K562 (cell line): ENCODE data around the gene SAPCD1. TPM values are rescaled to one million over a fixed set of nuclear protein-coding genes. Genes with fewer than 3 reads are reported as not detected.

Experiments
- ARID3B ChIP-seq: fragments of 250-450 bp; sonication (Bioruptor Pico); IDR thresholded peaks from 2 replicates; pipeline ENCODE4 v1.4.0; 2020; ENCODE audit warnings: borderline replicate concordance
- CBX1 ChIP-seq: sonication (generic); IDR thresholded peaks from 2 replicates; pipeline ENCODE4 v1.6.1; 2016; ENCODE audit warnings: antibody characterized with exemption, low read depth, mild to moderate bottlenecking
- CC2D1A ChIP-seq: fragments of 450-650 bp; IDR thresholded peaks from 2 replicates; pipeline ENCODE4 v1.6.1; 2017; ENCODE audit warnings: mild to moderate bottlenecking
- ETV1 ChIP-seq: fragments of 450-650 bp; conservative IDR thresholded peaks from 2 replicates; pipeline ENCODE4 v1.6.1; 2016; ENCODE audit warnings: missing genetic modification characterization, control low read depth, low read depth, missing compliant biosample characterization
- HDAC2 ChIP-seq: fragments of 450-650 bp; IDR thresholded peaks from 2 replicates; pipeline ENCODE4 v1.6.1; 2016; ENCODE audit warnings: mild to moderate bottlenecking
- HEY1 ChIP-seq: fragments of 250-450 bp; sonication (Bioruptor Pico); IDR thresholded peaks from 2 replicates; pipeline ENCODE4 v1.5.0; 2020; ENCODE audit warnings: mild to moderate bottlenecking, moderate library complexity, borderline replicate concordance
- HNRNPH1 ChIP-seq: fragments of 200-400 bp; formaldehyde crosslinking; optimal IDR thresholded peaks from 2 replicates; pipeline ENCODE3; 2017; ENCODE audit warnings: low read depth, mild to moderate bottlenecking, low read length, moderate library complexity
- ILF3 ChIP-seq: fragments of 450-650 bp; IDR thresholded peaks from 2 replicates; pipeline ENCODE4 v1.6.1; 2018; ENCODE audit warnings: antibody characterized with exemption, mild to moderate bottlenecking, moderate library complexity, borderline replicate concordance
- IRF9 ChIP-seq: fragments of 450-650 bp; IDR thresholded peaks from 2 replicates; pipeline ENCODE4 v1.6.1; 2016; ENCODE audit warnings: missing biosample characterization, missing genetic modification characterization
- JUND ChIP-seq, 2 experiments: IDR thresholded peaks; 2 replicates in 1 of 2; 3 replicates in 1 of 2; pipeline ENCODE4 v1.6.1; 2011; ENCODE audit warnings: borderline replicate concordance in 2 of 2, low read depth in 2 of 2, low read length in 2 of 2, improper control_type of control experiment in 1 of 2, missing biosample characterization in 1 of 2, missing genetic modification characterization in 1 of 2, missing genetic modification reagents in 1 of 2
- NFIX ChIP-seq: fragments of 250-450 bp; sonication (Bioruptor Pico); IDR thresholded peaks from 2 replicates; pipeline ENCODE4 v1.4.0; 2020; ENCODE audit warnings: low read depth, mild to moderate bottlenecking, moderate library complexity
- NFRKB ChIP-seq: fragments of 450-650 bp; IDR thresholded peaks from 2 replicates; pipeline ENCODE4 v1.6.1; 2016; ENCODE audit warnings: low read depth
- OTX1 ChIP-seq: fragments of 450-650 bp; formaldehyde crosslinking; IDR thresholded peaks from 2 replicates; pipeline ENCODE4 v1.4.0; 2022; ENCODE audit warnings: mild to moderate bottlenecking
- POLR2B ChIP-seq: fragments of 450-650 bp; IDR thresholded peaks from 2 replicates; pipeline ENCODE4 v1.6.1; 2018; ENCODE audit warnings: low read depth; ENCODE audit not compliant: partially characterized antibody
- RAD21 ChIP-seq, 2 experiments: fragments of 250-450 bp in 1 of 2; fragments of 450-650 bp in 1 of 2; sonication (Bioruptor Pico) in 1 of 2; formaldehyde crosslinking in 1 of 2; IDR thresholded peaks in 1 of 2; conservative IDR thresholded peaks in 1 of 2; 2 replicates each; pipeline versions ENCODE4 v1.4.0 to v1.8.0; 2020 to 2022; ENCODE audit warnings: mild to moderate bottlenecking in 2 of 2, moderate library complexity in 1 of 2
- RBM22 ChIP-seq: fragments of 200-400 bp; formaldehyde crosslinking; IDR thresholded peaks from 2 replicates; pipeline ENCODE4 v1.6.1; 2018; ENCODE audit warnings: low read length, low read depth; ENCODE audit not compliant: poor library complexity, severe bottlenecking
- XRCC3 ChIP-seq: fragments of 450-650 bp; IDR thresholded peaks from 2 replicates; pipeline ENCODE4 v1.6.1; 2017; ENCODE audit warnings: mild to moderate bottlenecking, moderate library complexity
- ZC3H8 ChIP-seq: fragments of 450-650 bp; IDR thresholded peaks from 2 replicates; pipeline ENCODE4 v1.6.1; 2017
- ZNF184 ChIP-seq: sonication (generic); formaldehyde crosslinking; IDR thresholded peaks from 2 replicates; pipeline ENCODE4 v1.5.0; 2020; ENCODE audit warnings: missing genetic modification reagents
- ZNF449 ChIP-seq: fragments of 250-450 bp; sonication (Bioruptor Pico); IDR thresholded peaks from 2 replicates; pipeline ENCODE4 v1.8.0; 2022; ENCODE audit warnings: moderate library complexity, mild to moderate bottlenecking, inconsistent platforms
- ZNF512 ChIP-seq: IDR thresholded peaks from 2 replicates; pipeline ENCODE4 v1.6.1; 2016; ENCODE audit warnings: missing genetic modification characterization, missing compliant biosample characterization
- polyA plus RNA-seq, 8 experiments: library from polyadenylated mRNA; depleted of rRNA in 4 of 8; stranded (reverse) in 5 of 8; unstranded in 3 of 8; fragments of >200 nt; fragmentation: Nextera tagmentation in 2 of 8; fragmentation: Illumina TruSeq in 1 of 8; extraction: Ambion mirVana in 2 of 8; extraction: Trizol in 1 of 8; gene quantifications; 2 replicates each; pipeline versions ENCODE4 v1.2.1 to v1.2.3, GENCODE V29; 2011 to 2014; ENCODE audit warnings: inconsistent platforms in 1 of 8, missing spikeins in 1 of 8
- total RNA-seq, 7 experiments: library from RNA; depleted of rRNA in 6 of 7; stranded (reverse); fragments of >200 nt in 6 of 7; fragmentation: Illumina TruSeq in 2 of 7; extraction: Trizol in 2 of 7; gene quantifications; 2 replicates each; pipeline versions ENCODE4 v1.2.1 to v1.2.3, GENCODE V29; 2011 to 2021; ENCODE audit warnings: low replicate concordance in 1 of 7

The SAPCD1 gene
- total and polyA plus RNA-seq, 9 of the 15 experiments (the other 6 are each of a cell fraction or from before 2014, with no cell fraction given), result 2.6 to 30.2 (median 7.4) TPM

- TF ChIP-seq ZNF449 (CRISPR knock-in tag) (0 out of 2 replicates have a peak, but pooled peaks have one; percentile 47), ARID3B (no peak), CC2D1A (peak; percentile 83; the same call in 1 of the 2 replicates), ZNF184 (no peak), HDAC2 (peak; percentile 30), NFIX (CRISPR knock-in tag) (no peak), IRF9 (tag) (0 out of 2 replicates have a peak, but pooled peaks have one; percentile 55), JUND (IDR thresholded peaks at IDR 0.05; ENCODE audit: borderline replicate concordance, low read depth, low read length) (peak; percentile 98), JUND (tag; IDR thresholded peaks at IDR 0.05; ENCODE audit: borderline replicate concordance, low read depth, low read length) (peak; percentile 92; the same call in 2 of the 3 replicates), RAD21 (CRISPR knock-in tag; conservative IDR thresholded peaks at IDR 0.05 in 1 of 2, IDR thresholded peaks at IDR 0.05 in 1 of 2) (peak in 1 of 2 experiments; percentile 22; a peak in 1 of 4 replicates), CBX1 (no peak), ILF3 (no peak), POLR2B (peak; percentile 99), OTX1 (peak; percentile 97), ZC3H8 (no peak), HEY1 (no peak), NFRKB (no peak), HNRNPH1 (no peak), RBM22 (peak; percentile 49), XRCC3 (no peak), ZNF512 (tag) (no peak), ETV1 (tag) (peak; percentile 94)
Observed at GRCh38 chr6:31736021-31736767, 26.3 kb upstream of the SAPCD1 start, which contains the start of gene CLIC1 (continued).
